ENCODE measurements around the gene RMP24.

Gene RMP24

GRCh38 chr18:35942661-35943060, 29.8 kb upstream of the RMP24 start:
- no peak overlapping the region for H3K4me2 ChIP-seq (ENCODE audit: low read depth, low read length)
- intact Hi-C loops (cut with micrococcal nuclease; ENCODE audit: unreplicated experiment) (no loop called here), in situ Hi-C loops (cut with HindIII; ENCODE audit: extremely low pct_ligation_motif_present, low pct_unique_long_range_greater_than_20kb) (no loop called here)
- H3K9ac ChIP-seq (ENCODE audit: insufficient read depth, low read depth, low read length), result no peak overlapping the region
- ChIA-PET POLR2A (no interaction called here), CTCF (ENCODE audit: low intra/inter-chr PET ratio, low total read pairs) (no interaction called here)
- no peaks in the 10 kb centered on the region for H3K79me2 ChIP-seq (ENCODE audit: insufficient read depth, low read length)
- FAIRE-seq (no peak), ATAC-seq (no peak), DNase-seq (ENCODE audit: low spot score) (no peak)
- H3K27me3 ChIP-seq (ENCODE audit: control insufficient read depth in 1 of 2, insufficient read depth in 2 of 2, low read length in 2 of 2), result no peaks in the 10 kb centered on the region; a peak in 1 of 5 replicates
- H3K36me3 ChIP-seq (replicated peaks in 1 of 2; ENCODE audit: control insufficient read depth in 1 of 2, insufficient read depth in 2 of 2, low read length in 2 of 2), result no peaks in the 10 kb centered on the region
- H3K4me3 ChIP-seq (replicated peaks in 1 of 3; ENCODE audit: insufficient read depth in 1 of 3, low read depth in 2 of 3, low read length in 3 of 3), result no peak overlapping the region
- 78% methylated on average over 5 of the region's 6 CpGs for WGBS (ENCODE audit: low lambda C conversion rate)
- no peaks in the 10 kb centered on the region for H3K4me1 ChIP-seq (ENCODE audit: insufficient read depth, low read length)
- BruUV-seq (replicated peaks), result no TSS peak
- H4K20me1 ChIP-seq (ENCODE audit: insufficient read depth, low read length), result no peaks in the 10 kb centered on the region
- H3K9me3 ChIP-seq (ENCODE audit: low read length), result no peaks in the 10 kb centered on the region
- TF ChIP-seq SOX5 (CRISPR knock-in tag; IDR thresholded peaks at IDR 0.05; ENCODE audit: borderline replicate concordance) (no peak), PAXIP1 (CRISPR knock-in tag; conservative IDR thresholded peaks at IDR 0.05) (no peak), NFIC (IDR thresholded peaks at IDR 0.05; ENCODE audit: low read length) (no peak), ZNF34 (CRISPR knock-in tag; IDR thresholded peaks at IDR 0.05; ENCODE audit: borderline replicate concordance) (no peak), SALL1 (CRISPR knock-in tag; IDR thresholded peaks at IDR 0.05) (no peak), RBFOX2 (IDR thresholded peaks at IDR 0.05; ENCODE audit: low read depth, low read length) (no peak), WIZ (CRISPR knock-in tag; IDR thresholded peaks at IDR 0.05) (no peak), MLX (CRISPR knock-in tag; IDR thresholded peaks at IDR 0.05) (no peak), ZNF44 (CRISPR knock-in tag; IDR thresholded peaks at IDR 0.05) (no peak), ARID5B (CRISPR knock-in tag; IDR thresholded peaks at IDR 0.05) (no peak), ZNF232 (CRISPR knock-in tag; IDR thresholded peaks at IDR 0.05; ENCODE audit: borderline replicate concordance) (no peak), ZBTB2 (CRISPR knock-in tag; IDR thresholded peaks at IDR 0.05; ENCODE audit: low read depth) (no peak), ZNF772 (CRISPR knock-in tag; IDR thresholded peaks at IDR 0.05) (no peak), STAG1 (CRISPR knock-in tag; IDR thresholded peaks at IDR 0.05) (no peak), IRF2 (CRISPR knock-in tag; IDR thresholded peaks at IDR 0.05) (no peak), ONECUT2 (CRISPR knock-in tag; IDR thresholded peaks at IDR 0.05) (no peak), POGZ (CRISPR knock-in tag; IDR thresholded peaks at IDR 0.05) (no peak), ZNF337 (CRISPR knock-in tag; IDR thresholded peaks at IDR 0.05; ENCODE audit: borderline replicate concordance, low read depth) (no peak)
- no peak overlapping the region for H3K27ac ChIP-seq (ENCODE audit: extremely low read length, insufficient read depth, low read length)
- no peak overlapping the region for H2AFZ ChIP-seq (ENCODE audit: low read length)
